Inferior parietal cortex (tissue), 1 donor: ENCODE data around the gene IFNW1.
A peak's percentile ranks its signal among the peaks of the same experiment; 100 is the strongest.

Experiments
- DNase-seq: peaks from one replicate; pipeline ENCODE4 v3.0.0-alpha.2; 2016; ENCODE audit errors: extremely low spot score

The IFNW1 gene

DNA sequence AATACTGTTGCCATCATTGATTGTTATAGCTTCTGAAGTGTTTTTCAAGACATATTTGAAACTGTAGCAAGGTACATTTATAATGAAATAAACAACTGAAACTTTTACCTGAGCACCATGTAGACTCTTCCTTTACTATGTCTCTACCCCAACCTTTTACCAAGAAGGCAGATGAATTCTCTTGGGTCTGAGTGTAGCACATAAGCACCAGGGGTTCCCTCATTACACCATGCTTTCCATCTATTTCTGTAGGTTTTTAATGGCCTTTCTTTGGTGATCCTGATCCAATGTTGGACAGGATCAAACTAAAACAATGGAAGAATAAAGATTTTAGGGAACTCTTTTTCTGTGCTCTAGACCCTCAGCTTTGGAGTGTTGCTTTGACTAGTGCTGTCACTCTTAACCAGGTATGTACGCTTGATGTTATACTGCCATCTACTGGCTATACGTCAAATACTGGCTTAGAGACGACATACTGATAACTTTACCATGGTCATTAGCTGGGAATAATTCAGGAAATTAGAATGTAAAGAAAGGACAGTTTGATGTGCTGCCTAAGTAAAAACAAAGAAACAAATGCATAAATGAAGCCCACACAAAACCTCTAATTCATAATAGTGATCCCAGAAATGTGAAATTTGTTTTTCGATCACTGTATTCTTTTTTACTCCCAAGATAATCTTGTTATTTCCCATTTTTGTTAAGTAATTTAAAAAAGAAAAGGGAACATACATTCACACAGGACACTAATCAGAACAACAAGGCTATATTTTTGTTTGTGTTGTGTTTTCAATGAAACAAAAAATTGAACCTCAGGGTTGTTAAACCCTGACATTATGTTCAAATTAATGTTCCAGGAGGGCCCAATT lies 30.7 kb downstream of the IFNW1 start:
- DNase-seq, result peak; percentile 86

DNA sequence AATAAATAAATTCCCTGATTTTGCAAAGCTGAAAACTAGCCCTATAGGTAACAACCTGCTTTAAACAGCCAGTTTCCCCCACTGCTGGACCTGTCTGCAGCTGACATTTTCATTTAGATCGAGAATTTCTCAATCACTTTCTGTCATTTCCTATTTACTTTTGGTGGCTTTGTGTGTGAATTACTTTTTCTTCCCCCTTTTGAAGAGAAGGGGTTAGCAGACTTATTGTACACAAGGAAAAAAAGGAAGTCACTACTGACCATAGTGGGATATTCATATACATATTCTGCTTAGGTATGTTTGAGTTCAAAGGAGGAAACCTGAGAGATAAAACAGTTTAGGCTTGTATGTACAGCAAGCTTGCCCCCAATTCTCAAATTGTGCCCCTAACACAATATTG lies 36.8 kb downstream of the IFNW1 start:
- no peak for DNase-seq

DNA sequence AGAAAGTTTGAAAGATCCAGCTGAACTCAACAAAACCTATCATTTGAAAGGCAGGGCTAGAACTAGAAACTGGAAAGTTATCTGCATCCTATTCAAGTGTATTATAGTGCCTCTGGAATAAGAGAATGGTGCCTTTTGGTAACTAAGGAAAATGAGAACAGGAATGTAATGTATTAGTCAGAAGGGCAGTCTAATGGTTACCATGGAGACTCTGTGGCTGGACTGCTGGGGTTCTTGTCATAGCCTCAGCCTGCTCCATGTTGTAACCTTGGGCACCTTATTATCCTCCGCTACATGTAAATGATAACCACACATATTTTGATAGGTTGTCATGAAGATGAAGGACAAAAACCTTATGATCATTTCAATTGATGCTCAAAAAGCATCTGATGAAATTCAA lies 39.3 kb downstream of the IFNW1 start:
- DNase-seq, result no peak

DNA sequence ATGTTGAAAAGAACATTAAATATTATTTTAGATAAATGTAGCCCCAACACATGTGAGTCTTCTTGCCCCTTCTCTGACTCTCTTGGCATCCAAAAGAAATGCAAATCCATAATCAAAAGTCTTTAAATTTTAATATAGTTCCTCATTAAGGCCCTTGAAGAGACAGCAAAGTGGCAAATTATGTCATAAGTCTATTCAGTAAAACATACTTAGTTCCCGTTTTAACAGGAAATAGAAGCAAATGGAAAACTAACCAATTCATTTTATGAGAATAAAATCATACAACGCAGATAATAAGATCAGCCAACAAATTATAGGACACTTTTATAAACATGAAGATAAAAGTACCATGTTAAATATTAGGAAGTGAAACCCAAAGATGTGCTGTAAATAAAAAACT lies 43.8 kb downstream of the IFNW1 start:
- DNase-seq, result no peak

DNA sequence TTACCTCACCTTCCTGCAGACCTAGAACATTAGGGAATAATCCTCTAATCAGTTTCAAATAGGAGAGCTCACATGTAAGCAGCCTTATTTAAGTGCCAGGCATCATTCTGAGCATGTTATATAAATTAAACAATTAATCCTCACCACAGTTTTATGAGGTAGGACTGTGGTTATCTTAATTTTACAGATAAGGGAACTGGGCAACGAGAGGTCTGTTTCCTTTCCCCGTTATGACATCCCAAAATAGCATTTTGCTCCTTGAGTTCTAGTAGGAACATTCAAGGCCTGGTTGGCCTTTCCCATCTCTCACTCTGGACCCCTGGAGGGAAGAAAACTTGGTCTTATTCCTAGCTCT lies 44.8 kb downstream of the IFNW1 start:
- DNase-seq, result no peak

DNA sequence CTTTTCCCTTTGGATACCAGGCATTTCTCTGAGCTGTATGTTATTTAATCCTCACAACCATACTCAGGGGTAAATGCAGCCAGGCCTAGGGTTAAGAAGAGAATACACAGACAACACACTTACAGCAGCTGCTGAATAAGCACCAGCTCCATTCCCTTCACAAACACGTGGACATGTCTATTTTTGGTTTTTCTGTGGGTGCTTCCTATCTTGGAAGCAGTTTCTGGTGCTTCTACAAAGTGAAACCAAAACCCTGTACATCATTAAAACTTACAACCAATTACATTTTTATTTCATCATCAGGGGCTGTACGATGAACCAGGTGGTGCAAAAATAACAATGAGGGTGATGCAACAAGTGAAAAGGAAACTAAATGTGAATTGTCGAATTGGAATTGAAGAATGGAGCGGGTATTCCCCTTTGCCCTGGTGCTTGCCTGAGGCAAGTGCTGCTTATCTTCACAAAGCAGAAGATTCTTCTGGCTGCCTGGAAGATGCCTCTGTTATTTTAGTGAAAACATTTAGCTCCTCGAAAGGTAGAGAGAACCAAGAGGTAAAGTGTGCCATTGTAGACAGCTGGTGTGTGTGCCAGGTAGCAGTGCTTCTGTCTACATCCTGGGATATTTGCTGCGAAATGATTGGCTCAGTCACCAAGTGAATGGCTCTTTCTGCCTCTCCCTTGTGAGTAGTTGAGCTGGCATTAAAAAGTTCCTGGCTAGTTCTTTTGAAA lies 45.3 kb downstream of the IFNW1 start:
- peak; percentile 36 for DNase-seq

DNA sequence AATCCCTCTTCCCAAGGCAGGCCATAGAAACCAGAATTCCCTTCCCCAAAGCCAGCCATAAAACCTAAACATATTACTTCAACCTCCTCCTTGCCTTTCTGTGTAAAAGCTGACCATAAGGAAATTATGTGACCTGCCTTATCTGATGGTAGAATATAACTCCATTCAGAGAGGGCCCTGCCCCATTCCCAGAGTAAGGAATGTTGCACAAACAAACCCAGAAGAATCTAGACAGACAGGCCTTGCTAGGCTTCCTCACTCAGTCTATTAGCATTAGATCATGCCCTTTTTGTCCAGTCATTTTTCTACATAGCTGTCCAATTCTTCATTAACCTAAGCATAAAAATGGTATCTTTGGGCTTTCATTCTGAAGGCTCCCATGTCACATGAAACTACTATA lies 46.1 kb downstream of the IFNW1 start:
- no peak for DNase-seq
